ENCODE results near the gene CERS5.
A peak's percentile ranks its signal among the peaks of the same experiment; 100 is the strongest.

CERS5 gene

GRCh38 chr12:50167049-50167828, at the start of gene CERS5:
Gene CERS5, minus strand, starts transcription at chr12:50167369. Its CDS starts 72 bp downstream, at chr12:50167297.
- peak; percentile 95 for DNase-seq (ENCODE audit: low read depth)
- TF ChIP-seq CTCF (IDR thresholded peaks at IDR 0.05; ENCODE audit: control insufficient read depth, extremely low read depth, insufficient read depth) = no peak
- H3K4me3 ChIP-seq (ENCODE audit: low read depth, low read length) = peak within 1 kb of the TSS; percentile 70

GRCh38 chr12:50215033-50215432, 47.9 kb upstream of the CERS5 start:
- TF ChIP-seq CTCF (IDR thresholded peaks at IDR 0.05; ENCODE audit: control insufficient read depth, extremely low read depth, insufficient read depth) = no peak
- no peak overlapping the region for H3K4me3 ChIP-seq (ENCODE audit: low read depth, low read length)
- DNase-seq (ENCODE audit: low read depth) = no peak

- TF ChIP-seq CTCF (IDR thresholded peaks at IDR 0.05; ENCODE audit: control insufficient read depth, extremely low read depth, insufficient read depth) = no peak
- H3K4me3 ChIP-seq (ENCODE audit: low read depth, low read length) = no peak overlapping the region
These were observed 46.8 kb upstream of the CERS5 start for GRCh38 chr12:50214018-50214417.

GRCh38 chr12:50213439-50213838, 46.3 kb upstream of the CERS5 start:
- TF ChIP-seq CTCF (IDR thresholded peaks at IDR 0.05; ENCODE audit: control insufficient read depth, extremely low read depth, insufficient read depth) = no peak
- no peak overlapping the region for H3K4me3 ChIP-seq (ENCODE audit: low read depth, low read length)
- DNase-seq (ENCODE audit: low read depth) = no peak

More at GRCh38 chr12:50214018-50214417, 46.8 kb upstream of the CERS5 start:
- DNase-seq (ENCODE audit: low read depth) = no peak

- no peak overlapping the region for H3K4me3 ChIP-seq (ENCODE audit: low read depth, low read length)
- DNase-seq (ENCODE audit: low read depth) = no peak
- no peak for TF ChIP-seq CTCF (IDR thresholded peaks at IDR 0.05; ENCODE audit: control insufficient read depth, extremely low read depth, insufficient read depth)
These were observed 44.9 kb upstream of the CERS5 start for GRCh38 chr12:50212071-50212467.

- no peak for DNase-seq (ENCODE audit: low read depth)
- no peak overlapping the region for H3K4me3 ChIP-seq (ENCODE audit: low read depth, low read length)
- TF ChIP-seq CTCF (IDR thresholded peaks at IDR 0.05; ENCODE audit: control insufficient read depth, extremely low read depth, insufficient read depth) = no peak
These were observed 44.4 kb upstream of the CERS5 start for GRCh38 chr12:50211392-50212070.

All from LNCaP clone FGC (cell line).